Measurements from ENCODE around the gene BAHCC1.

BAHCC1 gene

GRCh38 chr17:81435652-81436293 is 40.5 kb downstream of the BAHCC1 start:
- no peaks in the 10 kb centered on the region for H3K9me3 ChIP-seq (replicated peaks in 1 of 2; ENCODE audit: control insufficient read depth in 2 of 2, insufficient read depth in 1 of 2, low read depth in 1 of 2, low read length in 2 of 2)
- no peak overlapping the region for H3K4me2 ChIP-seq (ENCODE audit: insufficient read depth, low read length, poor library complexity, severe bottlenecking)
- H2BK5ac ChIP-seq (ENCODE audit: low read length), result peak overlapping the region; percentile 39
- H3K23ac ChIP-seq (ENCODE audit: low read depth, low read length, poor library complexity), result no peak overlapping the region
- WGBS, 2 donors (ENCODE audit: extremely low coverage in 2 of 2, insufficient read length in 2 of 2, insufficient replicate concordance in 1 of 2), result no CpG with 5 or more reads among the region's 10 CpGs
- H3K4ac ChIP-seq (ENCODE audit: low read length), result no peak overlapping the region
- H2AK5ac ChIP-seq (ENCODE audit: low read depth, low read length), result peak overlapping the region; percentile 70
- no peak overlapping the region for H2BK120ac ChIP-seq (ENCODE audit: low read depth, low read length)
- peak overlapping the region; percentile 84 for H3K18ac ChIP-seq (ENCODE audit: low read length)
- H2AFZ ChIP-seq (ENCODE audit: low read length), result no peak overlapping the region
- no peak overlapping the region for H3K4me3 ChIP-seq (ENCODE audit: low read length in 2 of 2)
- peaks cover 12% of the 10 kb centered on the region for H3K79me1 ChIP-seq (ENCODE audit: low read depth, low read length)
- H2BK15ac ChIP-seq (ENCODE audit: low read length), result peak overlapping the region; percentile 85
- H3K27ac ChIP-seq (replicated peaks; ENCODE audit: low read length), result no peak overlapping the region
- H3K36me3 ChIP-seq (replicated peaks in 1 of 2; ENCODE audit: control insufficient read depth in 2 of 2, insufficient read depth in 2 of 2, low read length in 2 of 2), result no peaks in the 10 kb centered on the region
- peak overlapping the region; percentile 71 for H3K14ac ChIP-seq (ENCODE audit: low read length)
- H3K4me1 ChIP-seq (ENCODE audit: control insufficient read depth in 2 of 2, insufficient read depth in 1 of 2, low read depth in 1 of 2, low read length in 2 of 2), result peaks cover 23 to 38% of the 10 kb centered on the region in 2 donors
- H3K9ac ChIP-seq (ENCODE audit: low read depth, low read length, poor library complexity), result no peak overlapping the region
- H2BK12ac ChIP-seq (ENCODE audit: low read length), result no peak overlapping the region
- no peak overlapping the region for H4K91ac ChIP-seq (ENCODE audit: low read depth, low read length, poor library complexity)
- DNase-seq (ENCODE audit: low spot score), result no peak
- no peak overlapping the region for H4K8ac ChIP-seq (ENCODE audit: low read depth, low read length)
- no peaks in the 10 kb centered on the region for H3K27me3 ChIP-seq (ENCODE audit: control insufficient read depth in 3 of 3, insufficient read depth in 3 of 3, low read depth in 1 of 3, low read length in 3 of 3)

- H3K36me3 ChIP-seq (replicated peaks in 1 of 2; ENCODE audit: control insufficient read depth in 2 of 2, insufficient read depth in 2 of 2, low read length in 2 of 2), result no peaks in the 10 kb centered on the region
- no peak overlapping the region for H4K8ac ChIP-seq (ENCODE audit: low read depth, low read length)
- no peak overlapping the region for H3K27ac ChIP-seq (replicated peaks; ENCODE audit: low read length)
- WGBS, 2 donors (ENCODE audit: extremely low coverage in 2 of 2, insufficient read length in 2 of 2, insufficient replicate concordance in 1 of 2), result no CpG with 5 or more reads among the region's 19 CpGs
- H3K4me1 ChIP-seq (ENCODE audit: control insufficient read depth in 2 of 2, insufficient read depth in 1 of 2, low read depth in 1 of 2, low read length in 2 of 2), result peaks cover 24 to 38% of the 10 kb centered on the region in 2 donors
- H2AFZ ChIP-seq (ENCODE audit: low read length), result no peak overlapping the region
- H3K27me3 ChIP-seq (ENCODE audit: control insufficient read depth in 3 of 3, insufficient read depth in 3 of 3, low read depth in 1 of 3, low read length in 3 of 3), result no peaks in the 10 kb centered on the region
- no peak overlapping the region for H3K23ac ChIP-seq (ENCODE audit: low read depth, low read length, poor library complexity)
- H2AK5ac ChIP-seq (ENCODE audit: low read depth, low read length), result peak overlapping the region; percentile 70
- H3K4ac ChIP-seq (ENCODE audit: low read length), result no peak overlapping the region
- no peak overlapping the region for H2BK120ac ChIP-seq (ENCODE audit: low read depth, low read length)
- H4K91ac ChIP-seq (ENCODE audit: low read depth, low read length, poor library complexity), result no peak overlapping the region
- H3K14ac ChIP-seq (ENCODE audit: low read length), result peak overlapping the region; percentile 38
- H3K4me3 ChIP-seq (ENCODE audit: low read length in 2 of 2), result peak overlapping the region in 1 of 2 donors; percentile 36
- peaks cover 12% of the 10 kb centered on the region for H3K79me1 ChIP-seq (ENCODE audit: low read depth, low read length)
- DNase-seq (ENCODE audit: low spot score), result no peak
- H3K18ac ChIP-seq (ENCODE audit: low read length), result peak overlapping the region; percentile 65
- H3K4me2 ChIP-seq (ENCODE audit: insufficient read depth, low read length, poor library complexity, severe bottlenecking), result no peak overlapping the region
- no peaks in the 10 kb centered on the region for H3K9me3 ChIP-seq (replicated peaks in 1 of 2; ENCODE audit: control insufficient read depth in 2 of 2, insufficient read depth in 1 of 2, low read depth in 1 of 2, low read length in 2 of 2)
- H3K9ac ChIP-seq (ENCODE audit: low read depth, low read length, poor library complexity), result peak overlapping the region; percentile 50
- H2BK12ac ChIP-seq (ENCODE audit: low read length), result no peak overlapping the region
- peak overlapping the region; percentile 85 for H2BK15ac ChIP-seq (ENCODE audit: low read length)
- peak overlapping the region; percentile 39 for H2BK5ac ChIP-seq (ENCODE audit: low read length)
Observed at GRCh38 chr17:81436294-81436849, 41.1 kb downstream of the BAHCC1 start.

GRCh38 chr17:81437191-81437651 is 42.0 kb downstream of the BAHCC1 start:
- H3K4me3 ChIP-seq (ENCODE audit: low read length in 2 of 2), result no peak overlapping the region
- WGBS, 2 donors (ENCODE audit: extremely low coverage in 2 of 2, insufficient read length in 2 of 2, insufficient replicate concordance in 1 of 2), result no CpG with 5 or more reads among the region's 10 CpGs

GRCh38 chr17:81438007-81438659 is 42.9 kb downstream of the BAHCC1 start:
- Histone ChIP-seq H3K27me3 (ENCODE audit: control insufficient read depth in 3 of 3, insufficient read depth in 3 of 3, low read depth in 1 of 3, low read length in 3 of 3) (no peaks in the 10 kb centered on the region), H3K4ac (ENCODE audit: low read length) (no peak overlapping the region), H3K9ac (ENCODE audit: low read depth, low read length, poor library complexity) (peak overlapping the region; percentile 24), H3K79me1 (ENCODE audit: low read depth, low read length) (peaks cover 12% of the 10 kb centered on the region), H2AFZ (ENCODE audit: low read length) (no peak overlapping the region), H2BK15ac (ENCODE audit: low read length) (no peak overlapping the region), H2BK120ac (ENCODE audit: low read depth, low read length) (no peak overlapping the region), H4K8ac (ENCODE audit: low read depth, low read length) (no peak overlapping the region), H3K36me3 (replicated peaks in 1 of 2; ENCODE audit: control insufficient read depth in 2 of 2, insufficient read depth in 2 of 2, low read length in 2 of 2) (peaks cover 2 to 8% of the 10 kb centered on the region in 2 donors), H3K4me1 (ENCODE audit: control insufficient read depth in 2 of 2, insufficient read depth in 1 of 2, low read depth in 1 of 2, low read length in 2 of 2) (peaks cover 24 to 38% of the 10 kb centered on the region in 2 donors), H2AK5ac (ENCODE audit: low read depth, low read length) (peak overlapping the region; percentile 61), H3K18ac (ENCODE audit: low read length) (no peak overlapping the region), H3K14ac (ENCODE audit: low read length) (no peak overlapping the region), H3K4me3 (ENCODE audit: low read length in 2 of 2) (no peak overlapping the region), H3K23ac (ENCODE audit: low read depth, low read length, poor library complexity) (no peak overlapping the region), H2BK12ac (ENCODE audit: low read length) (no peak overlapping the region), H3K4me2 (ENCODE audit: insufficient read depth, low read length, poor library complexity, severe bottlenecking) (no peak overlapping the region), H3K27ac (replicated peaks; ENCODE audit: low read length) (no peak overlapping the region), H2BK5ac (ENCODE audit: low read length) (no peak overlapping the region), H3K9me3 (replicated peaks in 1 of 2; ENCODE audit: control insufficient read depth in 2 of 2, insufficient read depth in 1 of 2, low read depth in 1 of 2, low read length in 2 of 2) (no peaks in the 10 kb centered on the region), H4K91ac (ENCODE audit: low read depth, low read length, poor library complexity) (peak overlapping the region; percentile 30)
- DNase-seq (ENCODE audit: low spot score), result no peak
- WGBS, 2 donors (ENCODE audit: extremely low coverage in 2 of 2, insufficient read length in 2 of 2, insufficient replicate concordance in 1 of 2), result no CpG with 5 or more reads among the region's 23 CpGs

More at GRCh38 chr17:81437191-81437651, 42.0 kb downstream of the BAHCC1 start:
- H2BK12ac ChIP-seq (ENCODE audit: low read length), result peak overlapping the region; percentile 58
- peaks cover 24 to 38% of the 10 kb centered on the region in 2 donors for H3K4me1 ChIP-seq (ENCODE audit: control insufficient read depth in 2 of 2, insufficient read depth in 1 of 2, low read depth in 1 of 2, low read length in 2 of 2)
- H3K14ac ChIP-seq (ENCODE audit: low read length), result no peak overlapping the region
- no peak overlapping the region for H3K9ac ChIP-seq (ENCODE audit: low read depth, low read length, poor library complexity)
- no peak overlapping the region for H4K8ac ChIP-seq (ENCODE audit: low read depth, low read length)
- peak overlapping the region; percentile 87 for H3K18ac ChIP-seq (ENCODE audit: low read length)
- peak overlapping the region; percentile 17 for H2BK15ac ChIP-seq (ENCODE audit: low read length)
- peak overlapping the region; percentile 37 for H3K4ac ChIP-seq (ENCODE audit: low read length)
- no peak overlapping the region for H2BK120ac ChIP-seq (ENCODE audit: low read depth, low read length)
- H3K27ac ChIP-seq (replicated peaks; ENCODE audit: low read length), result no peak overlapping the region
- no peak overlapping the region for H4K91ac ChIP-seq (ENCODE audit: low read depth, low read length, poor library complexity)
- no peak overlapping the region for H2AFZ ChIP-seq (ENCODE audit: low read length)
- no peak for DNase-seq (ENCODE audit: low spot score)
- no peak overlapping the region for H2AK5ac ChIP-seq (ENCODE audit: low read depth, low read length)
- H3K23ac ChIP-seq (ENCODE audit: low read depth, low read length, poor library complexity), result peak overlapping the region; percentile 85
- no peak overlapping the region for H2BK5ac ChIP-seq (ENCODE audit: low read length)
- H3K36me3 ChIP-seq (replicated peaks in 1 of 2; ENCODE audit: control insufficient read depth in 2 of 2, insufficient read depth in 2 of 2, low read length in 2 of 2), result peaks cover 0 to 2% of the 10 kb centered on the region in 2 donors
- H3K4me2 ChIP-seq (ENCODE audit: insufficient read depth, low read length, poor library complexity, severe bottlenecking), result no peak overlapping the region
- H3K27me3 ChIP-seq (ENCODE audit: control insufficient read depth in 3 of 3, insufficient read depth in 3 of 3, low read depth in 1 of 3, low read length in 3 of 3), result no peaks in the 10 kb centered on the region
- no peaks in the 10 kb centered on the region for H3K9me3 ChIP-seq (replicated peaks in 1 of 2; ENCODE audit: control insufficient read depth in 2 of 2, insufficient read depth in 1 of 2, low read depth in 1 of 2, low read length in 2 of 2)
- H3K79me1 ChIP-seq (ENCODE audit: low read depth, low read length), result peaks cover 12% of the 10 kb centered on the region

Data from neuronal stem cell (in vitro differentiated cells).